HG02973 (cell line): ENCODE results near the gene C2CD2L.
A peak's percentile ranks its signal among the peaks of the same experiment; 100 is the strongest.
"Not testable (repeated sequence)": the region's sequence is repeated elsewhere in the genome, so short reads cannot be mapped to it uniquely, and the experiment has no call there.

Source experiments
- ATAC-seq: cut with Tn5 transposase; IDR thresholded peaks from one replicate; pipeline ENCODE4 v1.9.1; 2021; ENCODE audit warnings: moderate library complexity; ENCODE audit not compliant: unreplicated experiment

Gene C2CD2L

DNA sequence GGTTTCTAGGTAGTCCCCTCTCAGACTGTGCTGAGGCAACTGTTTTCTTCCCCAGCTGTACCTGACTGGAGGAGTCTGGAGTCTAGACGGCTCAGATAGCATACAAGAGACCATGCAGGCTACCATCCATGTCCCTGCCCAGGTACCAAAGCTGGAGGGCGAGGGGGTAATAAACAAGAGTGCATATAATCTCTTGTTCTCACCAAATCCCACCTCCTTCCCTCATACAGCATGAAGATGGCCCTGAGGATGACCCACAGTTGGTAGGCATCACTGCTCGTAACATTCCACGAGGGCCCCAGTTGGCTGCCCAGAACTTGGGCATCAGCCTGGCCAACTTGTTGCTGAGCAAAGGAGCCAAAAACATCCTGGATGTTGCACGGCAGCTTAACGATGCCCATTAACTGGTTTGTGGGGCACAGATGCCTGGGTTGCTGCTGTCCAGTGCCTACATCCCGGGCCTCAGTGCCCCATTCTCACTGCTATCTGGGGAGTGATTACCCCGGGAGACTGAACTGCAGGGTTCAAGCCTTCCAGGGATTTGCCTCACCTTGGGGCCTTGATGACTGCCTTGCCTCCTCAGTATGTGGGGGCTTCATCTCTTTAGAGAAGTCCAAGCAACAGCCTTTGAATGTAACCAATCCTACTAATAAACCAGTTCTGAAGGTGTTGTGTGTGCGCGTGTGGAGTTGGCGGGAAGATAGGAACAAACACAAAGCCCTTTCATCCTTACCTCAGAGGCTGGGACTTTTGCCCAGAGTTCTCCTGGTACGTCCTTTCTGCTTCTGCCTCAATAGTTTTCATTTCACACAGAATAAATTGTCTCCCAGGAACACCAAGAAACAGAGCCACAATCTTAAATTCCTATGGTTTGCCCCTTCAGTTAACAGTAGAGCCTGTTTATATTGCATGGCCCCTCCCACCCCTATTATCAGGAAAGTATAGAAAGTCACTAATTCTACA, 14.0 kb upstream of the C2CD2L start:
- ATAC-seq, result no peak

DNA sequence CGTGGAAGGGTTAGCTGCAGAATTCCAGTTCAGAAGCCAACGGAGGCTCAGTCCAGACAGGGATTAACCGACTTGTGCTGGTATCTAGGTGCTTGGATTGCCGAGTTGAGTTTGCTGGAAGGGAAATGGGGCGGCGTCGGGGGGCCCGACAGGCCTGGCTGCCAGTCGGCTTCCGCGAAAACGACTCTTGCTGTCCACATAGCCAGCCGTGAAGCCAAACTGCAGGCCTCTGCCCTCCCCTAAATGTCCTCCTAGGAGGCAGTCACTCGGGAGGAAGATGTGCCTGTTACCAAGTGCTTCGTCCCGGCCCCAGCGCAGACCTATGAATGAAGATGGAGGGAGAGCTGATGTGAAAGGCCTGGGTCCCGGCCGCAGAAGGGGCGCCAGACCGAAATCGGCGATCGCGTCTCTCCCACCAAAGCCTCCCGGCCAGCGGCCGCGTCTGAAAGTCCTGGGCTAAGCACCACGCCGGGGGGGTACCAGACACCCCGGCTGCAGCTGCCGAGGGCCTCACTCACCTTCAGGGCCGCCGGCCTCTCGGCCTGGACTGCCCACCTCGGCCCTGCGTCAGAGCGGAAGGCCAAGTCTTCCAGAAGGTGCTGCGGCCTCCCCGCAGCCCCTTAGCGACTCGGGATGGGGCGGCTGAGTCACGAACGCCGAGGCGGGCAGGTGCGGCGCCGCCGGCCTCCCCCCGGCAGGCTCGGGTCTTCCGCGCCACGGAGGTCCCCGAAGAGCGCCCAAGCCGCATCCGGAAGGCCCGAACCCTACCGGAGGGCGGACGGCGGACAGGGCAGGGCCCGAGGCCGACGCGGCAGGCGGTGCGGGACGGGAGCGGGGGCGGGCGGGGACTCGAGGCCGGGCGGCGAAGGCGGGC, 13.0 kb upstream of the C2CD2L start:
- peak; percentile 6 for ATAC-seq

DNA sequence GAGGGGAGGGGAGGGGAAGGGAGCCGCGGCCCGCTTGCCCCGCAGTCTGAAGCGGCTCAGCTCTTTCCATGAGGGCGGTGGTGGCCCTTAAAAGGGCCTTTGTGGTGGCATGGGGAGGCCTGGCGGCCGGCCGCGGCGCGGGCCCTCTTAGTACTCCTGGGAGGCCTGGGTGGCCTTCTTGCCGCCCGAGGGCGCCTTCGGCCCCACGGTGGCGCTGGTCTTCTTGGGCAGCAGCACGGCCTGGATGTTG, 12.4 kb upstream of the C2CD2L start:
- peak; percentile 22 for ATAC-seq

DNA sequence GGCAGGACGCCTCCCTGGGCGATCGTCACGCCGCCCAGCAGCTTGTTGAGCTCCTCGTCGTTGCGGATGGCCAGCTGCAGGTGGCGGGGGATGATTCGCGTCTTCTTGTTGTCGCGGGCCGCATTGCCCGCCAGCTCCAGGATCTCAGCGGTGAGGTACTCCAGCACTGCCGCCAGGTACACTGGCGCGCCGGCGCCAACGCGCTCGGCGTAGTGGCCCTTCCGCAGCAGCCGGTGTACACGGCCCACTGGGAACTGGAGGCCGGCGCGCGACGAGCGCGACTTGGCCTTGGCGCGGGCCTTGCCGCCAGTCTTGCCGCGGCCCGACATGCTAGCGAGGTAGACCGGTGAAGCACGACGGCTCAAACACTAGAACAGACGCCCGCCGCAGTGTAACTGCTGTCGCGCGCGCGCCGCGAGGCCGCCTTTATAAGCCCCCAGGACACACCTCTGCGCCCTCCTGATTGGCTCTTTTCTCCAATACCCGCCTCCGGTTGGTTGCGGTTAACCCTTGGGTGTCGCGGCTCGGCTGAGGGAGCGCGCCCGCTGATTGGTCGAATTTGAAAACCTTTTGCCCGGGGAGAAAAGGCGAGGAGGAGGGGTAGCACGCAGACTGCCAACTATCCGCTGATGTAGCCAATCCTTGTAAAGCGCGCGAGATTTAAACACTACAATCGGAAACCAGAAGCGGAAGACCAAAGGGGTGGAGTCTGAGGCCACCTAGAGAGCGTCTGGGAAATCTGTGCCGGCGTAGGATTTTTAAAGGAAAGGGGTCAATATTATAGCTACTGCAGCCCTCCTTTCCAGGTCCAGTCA, 11.9 kb upstream of the C2CD2L start:
- peak; percentile 72 for ATAC-seq

DNA sequence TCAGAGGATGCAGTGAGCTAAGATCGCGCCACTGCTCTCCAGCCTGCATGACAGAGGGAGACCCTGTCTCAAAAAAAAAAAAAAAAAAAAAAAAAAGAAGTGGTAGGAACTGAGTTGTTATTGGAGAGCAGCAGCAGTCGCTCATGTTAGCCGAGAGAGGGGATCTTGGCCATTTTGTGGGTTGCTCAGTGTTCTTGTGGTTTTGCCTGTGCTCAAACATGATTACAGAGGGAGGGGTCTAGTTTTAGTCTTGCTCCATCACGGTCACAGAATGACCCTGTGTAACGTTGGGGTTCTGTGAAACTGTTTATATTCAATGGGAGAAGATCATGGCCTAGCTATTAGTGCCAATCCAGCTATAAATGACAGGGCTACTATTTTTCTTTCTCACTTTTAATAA, 7.4 kb upstream of the C2CD2L start:
- no peak for ATAC-seq

DNA sequence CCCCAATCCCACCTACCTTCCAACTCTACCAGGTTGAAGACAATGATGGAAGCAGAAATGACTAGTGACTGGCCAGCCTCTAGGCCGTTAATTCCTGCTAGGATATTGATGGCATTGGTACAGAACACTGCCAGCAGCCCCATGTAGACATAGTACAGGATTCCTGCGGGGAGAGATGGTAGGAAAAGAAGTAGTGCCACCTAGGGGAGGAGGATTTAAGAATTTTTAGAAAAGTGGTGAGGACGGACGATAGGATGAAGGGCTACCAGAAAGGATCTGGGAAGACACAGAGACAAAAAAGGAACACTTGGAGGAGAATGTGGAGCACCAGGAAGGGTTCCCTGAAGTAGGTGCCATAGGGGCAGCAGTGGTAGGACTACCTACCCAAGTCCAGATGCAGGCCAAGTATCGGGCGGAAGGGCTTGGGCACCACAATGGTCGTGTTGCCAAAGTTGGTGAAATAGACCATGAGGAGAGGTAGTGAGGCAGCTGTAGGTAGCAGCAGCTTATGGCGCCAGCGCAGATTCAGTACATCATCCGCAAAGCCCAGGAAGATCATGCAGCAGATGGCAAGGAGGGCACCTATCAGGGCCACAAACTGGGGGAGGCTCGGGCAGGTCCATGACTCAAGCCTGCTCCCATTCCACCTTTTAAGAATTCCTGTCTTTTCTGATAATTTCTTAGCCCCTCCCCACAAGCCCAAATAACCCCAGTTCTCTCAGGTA, 6.7 kb upstream of the C2CD2L start:
- no peak for ATAC-seq

DNA sequence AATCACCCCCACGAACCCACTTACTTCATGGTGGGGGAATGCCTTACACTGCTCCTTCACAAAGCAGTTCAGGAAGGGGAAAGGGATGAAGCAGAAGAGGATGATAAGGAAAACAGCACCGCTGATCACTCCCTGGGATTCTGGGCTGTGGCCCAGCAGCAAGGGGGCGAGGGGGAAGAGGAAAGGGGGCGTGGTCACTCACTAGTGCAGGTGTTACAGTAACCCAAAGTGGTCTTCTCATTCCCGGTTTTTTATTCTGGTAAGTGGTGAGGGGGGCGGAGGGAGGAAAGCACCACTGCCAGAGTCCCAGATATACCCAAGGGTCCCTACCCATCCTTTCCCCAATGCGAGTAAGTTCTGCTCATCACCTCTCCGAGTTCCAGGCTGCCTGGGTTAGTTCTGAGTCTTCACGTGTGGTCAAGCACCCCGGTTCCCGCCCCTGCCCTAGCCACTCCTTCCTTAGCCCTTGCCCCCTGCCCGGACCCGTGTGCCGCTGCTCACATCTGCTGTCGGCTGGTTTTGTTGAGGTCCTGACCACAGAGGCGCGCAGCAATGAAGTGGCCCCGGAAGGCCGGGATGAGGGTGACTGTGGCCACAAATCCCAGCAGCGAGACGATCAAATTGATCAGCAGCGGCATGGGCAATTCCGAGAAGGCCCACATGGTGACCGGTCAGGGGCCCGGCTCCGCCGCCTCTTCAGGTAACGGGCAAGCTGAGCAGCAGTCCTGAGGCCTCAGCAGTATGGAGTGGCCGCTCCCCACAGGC, 6.0 kb upstream of the C2CD2L start:
- peak; percentile 4 for ATAC-seq

DNA sequence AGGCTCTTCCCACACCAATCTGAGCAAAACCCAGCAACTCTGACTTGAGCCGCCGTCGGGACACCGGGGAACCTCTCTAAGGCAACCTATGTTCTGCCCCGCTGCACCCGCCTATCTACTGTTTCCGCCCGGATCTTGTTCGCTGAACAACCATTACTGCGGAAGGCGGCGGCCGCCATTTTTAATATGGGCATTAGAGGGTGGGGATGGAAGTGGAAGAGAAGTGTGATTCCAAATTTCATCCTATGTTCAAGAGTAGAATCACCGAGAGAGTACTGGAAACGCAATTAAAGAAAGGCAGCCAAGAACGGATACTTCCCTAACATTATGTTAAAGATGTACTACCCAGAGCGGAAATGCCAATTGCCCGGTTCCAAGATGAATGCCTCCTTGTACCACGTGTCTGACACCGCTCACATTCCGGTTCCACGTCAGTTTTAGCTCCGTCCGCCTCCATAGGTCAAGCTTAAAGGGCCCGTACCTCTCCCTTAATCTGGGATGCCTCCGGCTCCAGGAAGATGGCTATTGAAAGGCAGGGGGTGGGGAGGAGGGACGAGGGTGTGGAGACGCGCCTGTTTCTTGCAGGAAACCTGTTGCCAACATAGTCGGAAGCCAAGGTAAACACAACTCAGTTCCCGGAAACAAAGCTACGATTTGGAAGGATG, 5.3 kb upstream of the C2CD2L start, which contains the start of gene DPAGT1:
DPAGT1 (minus strand) TSS at position 95 of the 665 bp plus-strand sequence. CDS start 198 bp downstream, outside the sequence.
- peak; percentile 63 for ATAC-seq

DNA sequence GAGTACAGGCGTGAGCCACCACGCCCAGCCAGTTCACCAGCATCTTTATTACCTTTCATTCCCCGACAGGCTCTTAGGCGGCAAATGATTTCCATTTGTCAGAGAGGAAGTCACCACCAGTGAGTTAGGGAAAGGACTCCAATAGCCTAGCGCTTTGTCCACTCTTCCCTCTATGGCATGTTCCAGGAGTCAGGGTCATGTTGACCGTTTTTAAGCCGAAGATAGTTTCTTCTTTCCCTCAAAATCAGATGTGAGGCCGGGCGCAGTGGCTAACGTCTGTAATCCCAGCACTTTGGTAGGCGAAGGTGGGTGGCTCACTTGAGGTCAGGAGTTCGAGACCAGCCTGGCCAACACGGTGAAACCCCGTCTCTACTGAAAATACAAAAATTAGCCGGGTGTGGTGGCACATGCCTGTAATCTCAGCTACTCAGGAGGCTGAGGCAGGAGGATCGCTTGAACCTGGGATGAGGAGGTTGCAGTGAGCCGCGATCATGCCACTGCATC, 3.9 kb upstream of the C2CD2L start:
- not testable (repeated sequence) for ATAC-seq

DNA sequence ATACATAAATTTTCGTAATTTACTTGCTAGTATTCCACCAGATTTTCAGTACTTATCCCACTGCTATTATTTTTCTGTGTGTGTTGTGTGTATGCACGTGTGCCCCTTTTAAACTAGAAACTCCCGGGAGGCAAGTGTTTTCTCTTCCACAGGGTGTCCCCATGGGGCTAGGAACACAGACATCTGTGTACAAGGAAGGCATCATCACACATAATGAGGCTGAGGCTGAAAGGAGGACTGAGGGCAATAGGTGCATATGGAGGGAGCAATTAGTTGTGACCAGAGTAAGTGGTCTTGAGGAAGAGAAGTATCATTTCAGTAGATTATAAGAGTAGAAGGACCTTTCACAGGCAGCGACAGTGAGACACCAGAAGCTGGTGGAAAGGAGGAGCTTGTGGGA, 3.4 kb upstream of the C2CD2L start:
- no peak for ATAC-seq

DNA sequence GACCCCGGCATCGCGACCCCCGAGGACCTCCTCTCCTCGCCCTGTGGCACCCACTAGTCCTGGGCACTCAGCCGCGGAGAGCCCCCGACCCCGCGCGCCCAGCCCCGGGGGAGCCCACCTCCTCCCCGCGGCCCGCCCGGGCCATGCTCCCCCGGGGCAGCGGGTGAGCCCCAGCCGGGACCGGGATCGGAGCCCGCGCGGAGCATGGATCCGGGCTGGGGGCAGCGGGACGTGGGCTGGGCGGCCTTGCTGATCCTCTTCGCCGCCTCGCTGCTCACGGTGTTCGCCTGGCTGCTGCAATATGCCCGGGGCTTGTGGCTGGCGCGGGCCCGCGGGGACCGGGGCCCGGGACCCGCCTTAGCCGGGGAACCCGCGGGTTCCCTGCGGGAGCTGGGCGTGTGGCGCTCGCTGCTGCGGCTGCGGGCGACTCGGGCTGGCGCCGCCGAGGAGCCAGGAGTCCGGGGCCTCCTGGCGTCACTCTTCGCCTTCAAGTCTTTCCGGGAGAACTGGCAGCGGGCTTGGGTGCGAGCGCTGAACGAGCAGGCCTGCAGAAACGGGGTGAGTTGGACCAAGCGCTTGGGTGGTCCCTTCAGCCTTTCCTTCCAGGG, 498 bp downstream of the C2CD2L start:
- peak; percentile 23 for ATAC-seq

DNA sequence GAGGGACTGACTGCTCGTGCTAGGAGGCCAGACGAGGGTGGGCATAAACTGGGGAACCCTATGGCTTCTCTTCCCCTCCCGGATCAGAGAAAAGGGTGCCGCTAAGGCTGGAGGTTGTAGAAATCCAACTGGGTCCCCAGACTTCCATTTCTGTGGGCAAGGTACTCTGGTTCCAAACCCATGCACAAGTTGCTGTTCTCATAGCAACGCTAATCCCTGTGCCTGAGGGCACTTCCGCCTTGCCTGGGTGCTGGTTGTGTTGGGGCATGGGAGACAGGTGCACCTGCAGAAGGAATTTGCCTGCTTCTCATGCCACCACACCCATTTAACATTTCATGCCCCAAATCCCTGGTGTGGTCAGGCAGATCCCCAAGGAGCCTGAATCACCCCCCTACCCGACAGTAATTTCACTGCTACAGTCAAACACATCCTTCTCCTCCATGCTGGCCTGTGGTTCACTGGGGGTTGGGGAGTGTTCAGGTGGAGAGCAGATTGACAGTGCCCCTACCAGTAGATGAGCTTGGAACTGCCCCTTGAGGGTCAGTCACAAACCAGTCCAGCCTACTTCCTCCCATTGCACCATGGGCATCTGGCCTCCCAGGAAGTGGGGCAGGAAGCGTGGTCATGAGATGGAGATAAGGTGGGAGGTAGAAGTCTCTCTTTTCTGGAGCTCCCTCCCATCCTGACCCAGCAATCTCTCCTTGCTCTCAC, 1.2 kb downstream of the C2CD2L start:
- no peak for ATAC-seq

DNA sequence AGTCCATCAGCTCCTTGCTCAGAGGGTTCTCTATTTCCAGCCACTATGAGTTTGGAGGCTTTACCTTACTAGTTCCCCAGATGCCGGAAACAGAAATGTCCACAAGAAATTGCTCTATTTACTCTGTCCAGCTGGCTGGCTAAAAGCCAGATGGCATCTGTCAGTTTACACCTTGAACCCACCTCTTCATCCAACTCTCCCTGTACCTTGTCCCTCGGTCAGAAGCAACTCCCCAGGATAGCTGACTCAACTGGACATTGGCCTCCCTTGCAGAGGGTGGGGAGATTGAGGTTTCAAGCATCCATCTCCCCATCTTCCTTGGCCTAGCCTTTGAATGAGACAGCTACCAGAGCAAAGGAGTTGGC, 1.7 kb downstream of the C2CD2L start:
- no peak for ATAC-seq

DNA sequence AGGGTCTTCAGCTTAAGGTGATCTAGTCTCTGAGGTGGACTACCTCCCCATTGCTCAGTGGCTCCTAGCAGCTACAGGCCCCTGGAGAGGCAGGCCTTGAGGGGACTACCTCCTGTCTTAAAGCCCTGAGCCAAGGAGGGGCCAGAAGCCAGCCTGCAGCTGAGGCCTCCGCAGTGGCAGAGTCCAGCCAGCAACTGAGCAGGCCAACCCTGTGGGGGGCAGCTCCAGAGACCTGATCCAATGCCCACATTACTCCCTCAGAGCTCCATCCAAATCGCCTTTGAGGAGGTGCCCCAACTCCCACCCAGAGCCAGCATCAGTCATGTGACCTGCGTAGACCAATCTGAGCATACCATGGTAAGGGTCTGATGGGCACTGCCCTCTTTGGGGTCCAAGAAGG, 2.7 kb downstream of the C2CD2L start:
- no peak for ATAC-seq

DNA sequence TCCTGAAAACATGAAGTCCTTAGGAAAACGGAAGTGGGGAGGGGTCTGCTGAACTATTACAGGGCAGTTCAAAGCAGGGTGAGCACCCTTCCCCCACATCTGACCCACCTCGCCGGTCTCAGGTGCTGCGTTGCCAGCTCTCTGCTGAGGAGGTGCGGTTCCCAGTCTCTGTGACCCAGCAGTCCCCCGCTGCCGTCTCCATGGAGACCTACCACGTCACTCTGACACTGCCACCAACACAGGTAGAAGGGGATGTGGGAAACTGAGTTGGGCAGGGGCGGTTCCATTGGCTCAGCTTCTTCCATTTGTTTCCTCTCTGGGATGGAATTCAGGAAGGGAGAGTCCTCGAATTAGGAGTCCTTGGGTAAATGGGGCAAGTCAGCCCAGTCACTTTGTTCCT, 3.3 kb downstream of the C2CD2L start:
- ATAC-seq, result no peak

DNA sequence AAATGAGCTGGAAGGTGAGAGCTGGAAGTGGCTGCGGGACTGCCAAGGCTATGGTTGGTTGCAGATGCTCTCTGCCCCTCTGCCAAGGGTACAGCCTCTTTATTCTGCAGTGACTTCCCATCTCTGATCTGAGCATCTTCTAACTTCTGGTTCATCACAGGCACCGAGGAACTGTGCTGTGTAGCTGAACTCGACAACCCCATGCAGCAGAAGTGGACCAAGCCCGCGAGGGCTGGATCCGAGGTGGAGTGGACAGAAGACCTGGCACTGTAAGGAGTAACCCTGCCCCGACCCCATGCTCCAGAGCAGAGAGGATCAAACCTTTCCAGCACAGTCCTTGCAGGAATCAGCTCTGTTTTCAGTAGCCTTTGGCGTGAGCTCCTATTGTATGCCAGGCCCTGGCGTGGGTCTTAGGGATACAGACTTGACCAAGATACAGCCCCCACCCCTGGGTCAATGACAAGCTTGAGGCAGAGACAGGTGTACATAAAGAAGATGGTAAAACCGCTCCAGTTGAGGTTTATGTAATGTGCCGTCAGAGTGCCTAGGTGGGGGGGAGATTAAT, 4.3 kb downstream of the C2CD2L start:
- ATAC-seq, result no peak

DNA sequence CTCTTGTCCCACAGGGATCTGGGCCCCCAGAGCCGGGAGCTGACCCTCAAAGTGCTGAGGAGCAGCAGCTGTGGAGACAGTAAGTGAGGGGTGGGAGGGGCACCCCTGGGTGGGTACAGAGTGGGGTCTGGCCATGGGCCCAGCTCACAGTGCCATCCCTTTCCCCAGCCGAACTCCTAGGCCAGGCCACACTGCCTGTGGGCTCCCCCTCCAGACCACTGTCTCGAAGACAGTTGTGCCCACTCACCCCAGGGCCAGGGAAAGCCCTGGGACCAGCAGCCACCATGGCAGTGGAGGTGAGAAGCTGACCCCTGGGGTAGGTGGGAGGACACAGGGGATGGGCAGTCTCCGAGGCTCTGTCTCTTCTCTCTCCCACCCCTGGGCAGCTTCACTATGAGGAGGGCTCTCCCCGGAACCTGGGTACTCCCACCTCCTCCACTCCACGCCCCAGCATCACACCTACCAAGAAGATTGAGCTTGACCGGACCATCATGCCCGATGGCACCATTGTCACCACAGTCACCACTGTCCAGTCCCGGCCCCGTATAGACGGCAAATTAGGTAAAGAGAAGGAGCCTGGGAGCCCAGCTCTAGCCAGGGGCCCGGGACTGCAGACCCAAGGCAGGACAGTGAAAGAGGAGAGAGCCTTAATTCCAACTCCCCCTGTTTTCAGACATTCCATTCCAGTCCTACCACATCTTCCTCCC, 5.3 kb downstream of the C2CD2L start:
- ATAC-seq, result no peak
